A549 (cell line): Measurements from ENCODE around the gene OSBPL8. TPM values are rescaled to one million over a fixed set of nuclear protein-coding genes. Genes with fewer than 3 reads are reported as not detected.

ENCODE experiments used
- ATAC-seq, 2 experiments: fragments of 200-7000 bp in 1 of 2; fragments of >200 bp in 1 of 2; cut with Nextera tagmentation in 1 of 2; cut with Tn5 transposase in 1 of 2; 3 replicates each; pipeline versions ENCODE4 v1.8.0 to v1.9.1; 2018 to 2020; ENCODE audit warnings: mild to moderate bottlenecking in 1 of 2, moderate library complexity in 1 of 2
- CTCF ChIA-PET: fragments of 300-600 bp; sonication (Branson Sonifier 250); formaldehyde crosslinking; extraction: SDS; loops from one replicate; lab custom pipeline; 2021; ENCODE audit warnings: antibody characterized with exemption, inconsistent platforms; lab: Yijun Ruan, JAX
- POLR2A ChIA-PET: fragments of 350-600 bp; formaldehyde crosslinking; extraction: SDS; loops from one replicate; lab custom pipeline; 2021; ENCODE audit warnings: antibody characterized with exemption, inconsistent platforms; lab: Yijun Ruan, JAX
- DNase-seq, 2 experiments: peaks; one replicate each; pipeline versions ENCODE4 v3.0.0 to v3.0.0-alpha.2; 2011 to 2016; ENCODE audit warnings: low read depth in 1 of 2, low spot score in 1 of 2
- FAIRE-seq: peaks from 2 replicates; lab custom pipeline; 2011; peaks lifted over from hg19 to GRCh38; lab: Jason Lieb, UNC
- H3K27ac ChIP-seq, 2 experiments: fragments of >200 bp; sonication (Bioruptor Twin); formaldehyde crosslinking; 3 replicates each; pipeline ENCODE4 v1.5.1; 2016 to 2017
- H3K4me1 ChIP-seq: fragments of >200 bp; sonication (Bioruptor Twin); formaldehyde crosslinking; 3 replicates; pipeline ENCODE4 v1.6.1; 2016
- H3K4me2 ChIP-seq: fragments of >200 bp; sonication (Bioruptor Twin); formaldehyde crosslinking; 3 replicates; pipeline ENCODE4 v1.6.1; 2016
- H3K4me3 ChIP-seq: fragments of >200 bp; sonication (Bioruptor Twin); formaldehyde crosslinking; 3 replicates; pipeline ENCODE4 v1.5.1; 2016
- H3K9me3 ChIP-seq: fragments of >200 bp; sonication (Bioruptor Twin); formaldehyde crosslinking; 3 replicates; pipeline ENCODE4 v1.6.1; 2016
- ATOH8 ChIP-seq: fragments of 250-450 bp; sonication (Bioruptor Pico); IDR thresholded peaks from 2 replicates; pipeline ENCODE4 v1.5.0; 2020; ENCODE audit warnings: low read depth, mild to moderate bottlenecking, moderate library complexity
- BHLHE40 ChIP-seq: IDR thresholded peaks from 2 replicates; pipeline ENCODE4 v1.6.1; 2012; ENCODE audit warnings: low read depth, low read length, inconsistent platforms
- CBX8 ChIP-seq: fragments of 200-600 bp; sonication (generic); IDR thresholded peaks from 2 replicates; pipeline ENCODE4 v1.6.1; 2016
- CEBPB ChIP-seq, 2 experiments: fragments of >200 bp in 1 of 2; sonication (Bioruptor Twin) in 1 of 2; formaldehyde crosslinking in 1 of 2; IDR thresholded peaks; 2 replicates each; pipeline ENCODE4 v1.6.1; 2012 to 2016
- ESRRA ChIP-seq: fragments of 150-350 bp; IDR thresholded peaks from 2 replicates; pipeline ENCODE4 v1.6.1; 2014; ENCODE audit warnings: mild to moderate bottlenecking, low read length, borderline replicate concordance
- FOSL2 ChIP-seq, 2 experiments: fragments of 450-650 bp in 1 of 2; fragments of >200 bp in 1 of 2; sonication (Bioruptor Twin) in 1 of 2; formaldehyde crosslinking; IDR thresholded peaks; 2 replicates each; pipeline versions ENCODE4 v1.5.0 to v1.6.1; 2016 to 2020; ENCODE audit warnings: mild to moderate bottlenecking in 1 of 2, moderate library complexity in 1 of 2
- HEYL ChIP-seq: fragments of 250-450 bp; sonication (Bioruptor Pico); IDR thresholded peaks from 2 replicates; pipeline ENCODE4 v1.8.0; 2021; ENCODE audit warnings: mild to moderate bottlenecking, moderate library complexity
- HOXB13 ChIP-seq: fragments of 250-450 bp; sonication (Bioruptor Pico); IDR thresholded peaks from 2 replicates; pipeline ENCODE4 v1.5.0; 2020; ENCODE audit warnings: low read depth, mild to moderate bottlenecking, moderate library complexity
- JUN ChIP-seq, 2 experiments: fragments of >200 bp; sonication (Bioruptor Twin); formaldehyde crosslinking; IDR thresholded peaks; 2 replicates in 1 of 2; 3 replicates in 1 of 2; pipeline ENCODE4 v1.6.1; 2016 to 2017
- JUNB ChIP-seq: fragments of >200 bp; sonication (Bioruptor Twin); formaldehyde crosslinking; IDR thresholded peaks from 2 replicates; pipeline ENCODE4 v1.6.1; 2016
- MAFK ChIP-seq: fragments of 450-650 bp; IDR thresholded peaks from 2 replicates; pipeline ENCODE4 v1.6.1; 2014; ENCODE audit not compliant: partially characterized antibody
- NPAS2 ChIP-seq: fragments of 250-450 bp; sonication (Bioruptor Pico); IDR thresholded peaks from 2 replicates; pipeline ENCODE4 v1.8.0; 2022; ENCODE audit warnings: mild to moderate bottlenecking, moderate library complexity, borderline replicate concordance
- NR3C1 ChIP-seq: fragments of >200 bp; sonication (Bioruptor Twin); formaldehyde crosslinking; IDR thresholded peaks from 3 replicates; pipeline ENCODE4 v1.6.1; 2017
- RAD21 ChIP-seq, 2 experiments: fragments of >200 bp in 1 of 2; sonication (Bioruptor Twin) in 1 of 2; formaldehyde crosslinking in 1 of 2; IDR thresholded peaks in 1 of 2; conservative IDR thresholded peaks in 1 of 2; 2 replicates in 1 of 2; 3 replicates in 1 of 2; pipeline ENCODE4 v1.6.1; 2012 to 2018; ENCODE audit warnings: inconsistent platforms in 1 of 2
- RCOR1 ChIP-seq: fragments of 150-350 bp; IDR thresholded peaks from 2 replicates; pipeline ENCODE4 v1.6.1; 2014; ENCODE audit warnings: antibody characterized with exemption, low read length, low read depth
- REST ChIP-seq: fragments of 200-600 bp; sonication (generic); IDR thresholded peaks from 2 replicates; pipeline ENCODE4 v1.6.1; 2016; ENCODE audit warnings: antibody characterized with exemption, mild to moderate bottlenecking, moderate library complexity
- RFX5 ChIP-seq: fragments of 450-650 bp; IDR thresholded peaks from 2 replicates; pipeline ENCODE4 v1.7.1; 2014; ENCODE audit warnings: antibody characterized with exemption, mild to moderate bottlenecking, moderate library complexity
- RNF2 ChIP-seq: fragments of 200-600 bp; sonication (generic); IDR thresholded peaks from 2 replicates; pipeline ENCODE4 v1.6.1; 2016; ENCODE audit warnings: low read depth, mild to moderate bottlenecking, antibody characterized with exemption, moderate library complexity, borderline replicate concordance
- SMC3 ChIP-seq: fragments of >200 bp; sonication (Bioruptor Twin); formaldehyde crosslinking; IDR thresholded peaks from 3 replicates; pipeline ENCODE4 v1.6.1; 2018; ENCODE audit warnings: inconsistent platforms
- TP53 ChIP-seq: fragments of 250-450 bp; sonication (Bioruptor Pico); IDR thresholded peaks from 2 replicates; pipeline ENCODE4 v1.5.0; 2021; ENCODE audit warnings: mild to moderate bottlenecking, moderate library complexity
- ZC3H11A ChIP-seq: fragments of 450-650 bp; IDR thresholded peaks from 2 replicates; pipeline ENCODE4 v1.6.1; 2014; ENCODE audit warnings: antibody characterized with exemption, mild to moderate bottlenecking
- ZNF302 ChIP-seq: fragments of 250-450 bp; sonication (Bioruptor Pico); IDR thresholded peaks from 2 replicates; pipeline ENCODE4 v1.9.0; 2021; ENCODE audit warnings: inconsistent platforms, mild to moderate bottlenecking, moderate library complexity
- WGBS: methylation state at CpG from one replicate; pipeline ENCODE4 v1.1.6; 2017; ENCODE audit errors: missing lambda C conversion rate; 5-methylcytosine and 5-hydroxymethylcytosine counted together
- polyA minus RNA-seq: library from RNA; depleted of rRNA, polyadenylated mRNA; stranded (reverse); fragments of >200 nt; gene quantifications from 2 replicates; pipeline ENCODE4 v1.2.3, GENCODE V29; 2011; rRNA and poly(A)+ RNA removed
- polyA plus RNA-seq, 4 experiments: library from polyadenylated mRNA; depleted of rRNA in 3 of 4; stranded (reverse); fragments of >200 nt; fragmentation: RNase III in 1 of 4; extraction: RNeasy Plus Mini Kit Qiagen cat#74134 plus additional on column Dnase treatment in 1 of 4; gene quantifications; 2 replicates in 3 of 4; 3 replicates in 1 of 4; pipeline ENCODE4 v1.2.3, GENCODE V29; 2011 to 2017
- TF ChIP-seq, protein P1 (sequence below): fragments of 150-350 bp; IDR thresholded peaks from 2 replicates; pipeline ENCODE4 v1.6.1; 2014; ENCODE audit warnings: low read depth, mild to moderate bottlenecking, low read length
- TF ChIP-seq, protein P2 (sequence below): IDR thresholded peaks from 2 replicates; pipeline ENCODE4 v1.6.1; 2012; ENCODE audit warnings: low read depth, borderline replicate concordance
- TF ChIP-seq, protein P3 (sequence below): IDR thresholded peaks from 2 replicates; pipeline ENCODE4 v1.6.1; 2012
- TF ChIP-seq, protein P4 (sequence below): fragments of >200 bp; sonication (Bioruptor Twin); formaldehyde crosslinking; IDR thresholded peaks from 3 replicates; pipeline ENCODE4 v1.5.1; 2016

The OSBPL8 gene, protein sequence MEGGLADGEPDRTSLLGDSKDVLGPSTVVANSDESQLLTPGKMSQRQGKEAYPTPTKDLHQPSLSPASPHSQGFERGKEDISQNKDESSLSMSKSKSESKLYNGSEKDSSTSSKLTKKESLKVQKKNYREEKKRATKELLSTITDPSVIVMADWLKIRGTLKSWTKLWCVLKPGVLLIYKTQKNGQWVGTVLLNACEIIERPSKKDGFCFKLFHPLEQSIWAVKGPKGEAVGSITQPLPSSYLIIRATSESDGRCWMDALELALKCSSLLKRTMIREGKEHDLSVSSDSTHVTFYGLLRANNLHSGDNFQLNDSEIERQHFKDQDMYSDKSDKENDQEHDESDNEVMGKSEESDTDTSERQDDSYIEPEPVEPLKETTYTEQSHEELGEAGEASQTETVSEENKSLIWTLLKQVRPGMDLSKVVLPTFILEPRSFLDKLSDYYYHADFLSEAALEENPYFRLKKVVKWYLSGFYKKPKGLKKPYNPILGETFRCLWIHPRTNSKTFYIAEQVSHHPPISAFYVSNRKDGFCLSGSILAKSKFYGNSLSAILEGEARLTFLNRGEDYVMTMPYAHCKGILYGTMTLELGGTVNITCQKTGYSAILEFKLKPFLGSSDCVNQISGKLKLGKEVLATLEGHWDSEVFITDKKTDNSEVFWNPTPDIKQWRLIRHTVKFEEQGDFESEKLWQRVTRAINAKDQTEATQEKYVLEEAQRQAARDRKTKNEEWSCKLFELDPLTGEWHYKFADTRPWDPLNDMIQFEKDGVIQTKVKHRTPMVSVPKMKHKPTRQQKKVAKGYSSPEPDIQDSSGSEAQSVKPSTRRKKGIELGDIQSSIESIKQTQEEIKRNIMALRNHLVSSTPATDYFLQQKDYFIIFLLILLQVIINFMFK
- polyA plus RNA-seq (2011; rRNA removed) = 30.9 and 43.2 TPM in 2 replicates
- polyA plus RNA-seq (2012; cell fraction: cytosol; rRNA removed) = 6.8 and 8.9 TPM in 2 replicates
- 8.3 and 18.3 TPM in 2 replicates for polyA plus RNA-seq (2012; cell fraction: nucleus; rRNA removed)
- 15.4 to 16.9 TPM (median 15.5 TPM) in 3 replicates for polyA plus RNA-seq (2017; fragmentation: RNase III; extraction: RNeasy Plus Mini Kit Qiagen cat#74134 plus additional on column Dnase treatment)
- polyA minus RNA-seq = 32.5 and 41.6 TPM in 2 replicates

GRCh38 chr12:76559400-76560085 lies at the start of gene OSBPL8:
Gene OSBPL8 (minus strand): TSS chr12:76559771. CDS start chr12:76487551, 72,220 bp downstream.
- Histone ChIP-seq H3K27ac (peak within 1 kb of the TSS; percentile 86 to 93), H3K4me3 (peak within 1 kb of the TSS; percentile 96), H3K4me2 (peak within 1 kb of the TSS; percentile 93), H3K4me1 (peaks cover 16% of the 10 kb centered on the region; the same call in 2 of the 3 replicates), H3K9me3 (no peaks in the 10 kb centered on the region)
- no peak for FAIRE-seq
- ATAC-seq = peak; percentile 90 to 91
- DNase-seq = peak; percentile 80 to 95
- ChIA-PET POLR2A (interaction anchor here (0.8 kb wide), 1 partner anchor 528 kb away, joined by 3 read pairs; the partner anchor contains the start of gene PHLDA1), CTCF (interaction anchor here (0.8 to 1.7 kb wide), 8 partner anchors 13 to 231 kb away, joined by 3 to 12 read pairs (median 4); no protein-coding TSS in a partner anchor)
- under 1% methylated on average over 22 of the region's 76 CpGs for WGBS
- peak; percentile 42; the same call in 1 of the 2 replicates for TF ChIP-seq BHLHE40
- TF ChIP-seq ESRRA = no peak
- no peak for TF ChIP-seq CBX8
- TF ChIP-seq, protein P1, sequence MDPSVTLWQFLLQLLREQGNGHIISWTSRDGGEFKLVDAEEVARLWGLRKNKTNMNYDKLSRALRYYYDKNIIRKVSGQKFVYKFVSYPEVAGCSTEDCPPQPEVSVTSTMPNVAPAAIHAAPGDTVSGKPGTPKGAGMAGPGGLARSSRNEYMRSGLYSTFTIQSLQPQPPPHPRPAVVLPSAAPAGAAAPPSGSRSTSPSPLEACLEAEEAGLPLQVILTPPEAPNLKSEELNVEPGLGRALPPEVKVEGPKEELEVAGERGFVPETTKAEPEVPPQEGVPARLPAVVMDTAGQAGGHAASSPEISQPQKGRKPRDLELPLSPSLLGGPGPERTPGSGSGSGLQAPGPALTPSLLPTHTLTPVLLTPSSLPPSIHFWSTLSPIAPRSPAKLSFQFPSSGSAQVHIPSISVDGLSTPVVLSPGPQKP = no peak
- no peak for TF ChIP-seq HOXB13 (CRISPR knock-in tag)
- TF ChIP-seq, protein P2, sequence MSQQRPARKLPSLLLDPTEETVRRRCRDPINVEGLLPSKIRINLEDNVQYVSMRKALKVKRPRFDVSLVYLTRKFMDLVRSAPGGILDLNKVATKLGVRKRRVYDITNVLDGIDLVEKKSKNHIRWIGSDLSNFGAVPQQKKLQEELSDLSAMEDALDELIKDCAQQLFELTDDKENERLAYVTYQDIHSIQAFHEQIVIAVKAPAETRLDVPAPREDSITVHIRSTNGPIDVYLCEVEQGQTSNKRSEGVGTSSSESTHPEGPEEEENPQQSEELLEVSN = peak; percentile 89
- no peak for TF ChIP-seq REST
- no peak for TF ChIP-seq NPAS2 (CRISPR knock-in tag)
- TF ChIP-seq NR3C1 = no peak
- no peak for TF ChIP-seq RCOR1
- TF ChIP-seq RAD21 (conservative IDR thresholded peaks at IDR 0.05 in 1 of 2, IDR thresholded peaks at IDR 0.05 in 1 of 2) = peak; percentile 37 to 56; a peak in 3 of 5 replicates
- no peak for TF ChIP-seq CEBPB (IDR thresholded peaks at IDR 0.05)
- no peak for TF ChIP-seq RNF2
- TF ChIP-seq MAFK = no peak
- TF ChIP-seq, protein P3, sequence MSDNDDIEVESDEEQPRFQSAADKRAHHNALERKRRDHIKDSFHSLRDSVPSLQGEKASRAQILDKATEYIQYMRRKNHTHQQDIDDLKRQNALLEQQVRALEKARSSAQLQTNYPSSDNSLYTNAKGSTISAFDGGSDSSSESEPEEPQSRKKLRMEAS = peak; percentile 78
- TF ChIP-seq FOSL2 (IDR thresholded peaks at IDR 0.05) = no peak
- no peak for TF ChIP-seq FOSL2 (CRISPR knock-in tag; IDR thresholded peaks at IDR 0.05)
- no peak for TF ChIP-seq RFX5
- TF ChIP-seq ZNF302 = no peak
- no peak for TF ChIP-seq ZC3H11A
- TF ChIP-seq JUNB = no peak
- TF ChIP-seq HEYL (CRISPR knock-in tag) = no peak
- peak; percentile 40 to 83; a peak in 4 of 5 replicates for TF ChIP-seq JUN (IDR thresholded peaks at IDR 0.05)
- TF ChIP-seq, protein P4, sequence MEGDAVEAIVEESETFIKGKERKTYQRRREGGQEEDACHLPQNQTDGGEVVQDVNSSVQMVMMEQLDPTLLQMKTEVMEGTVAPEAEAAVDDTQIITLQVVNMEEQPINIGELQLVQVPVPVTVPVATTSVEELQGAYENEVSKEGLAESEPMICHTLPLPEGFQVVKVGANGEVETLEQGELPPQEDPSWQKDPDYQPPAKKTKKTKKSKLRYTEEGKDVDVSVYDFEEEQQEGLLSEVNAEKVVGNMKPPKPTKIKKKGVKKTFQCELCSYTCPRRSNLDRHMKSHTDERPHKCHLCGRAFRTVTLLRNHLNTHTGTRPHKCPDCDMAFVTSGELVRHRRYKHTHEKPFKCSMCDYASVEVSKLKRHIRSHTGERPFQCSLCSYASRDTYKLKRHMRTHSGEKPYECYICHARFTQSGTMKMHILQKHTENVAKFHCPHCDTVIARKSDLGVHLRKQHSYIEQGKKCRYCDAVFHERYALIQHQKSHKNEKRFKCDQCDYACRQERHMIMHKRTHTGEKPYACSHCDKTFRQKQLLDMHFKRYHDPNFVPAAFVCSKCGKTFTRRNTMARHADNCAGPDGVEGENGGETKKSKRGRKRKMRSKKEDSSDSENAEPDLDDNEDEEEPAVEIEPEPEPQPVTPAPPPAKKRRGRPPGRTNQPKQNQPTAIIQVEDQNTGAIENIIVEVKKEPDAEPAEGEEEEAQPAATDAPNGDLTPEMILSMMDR = peak; percentile 36; the same call in 1 of the 3 replicates
- no peak for TF ChIP-seq ATOH8 (CRISPR knock-in tag)
- TF ChIP-seq SMC3 = peak; percentile 14; the same call in 1 of the 3 replicates
- peak; percentile 79 for TF ChIP-seq TP53 (CRISPR knock-in tag)
